Limb (tissue), 2 donors: ENCODE measurements around the gene TCP11L1.
"Not testable (repeated sequence)": the region's sequence is repeated elsewhere in the genome, so short reads cannot be mapped to it uniquely, and the experiment has no call there.

ENCODE experiments used
- DNase-seq, 2 donors: peaks; one replicate each; pipeline ENCODE4 v3.0.0-alpha.2; 2016; ENCODE audit errors: extremely low spot score in 2 of 2

The TCP11L1 gene

GRCh38 chr11:33029218-33029617 lies 10.2 kb upstream of the TCP11L1 start:
- DNase-seq = not testable (repeated sequence)

- DNase-seq = no peak
Measured at GRCh38 chr11:33033493-33033892, 5.9 kb upstream of the TCP11L1 start.

- no peak for DNase-seq
Measured at GRCh38 chr11:33035011-33035410, 4.4 kb upstream of the TCP11L1 start.

DNA sequence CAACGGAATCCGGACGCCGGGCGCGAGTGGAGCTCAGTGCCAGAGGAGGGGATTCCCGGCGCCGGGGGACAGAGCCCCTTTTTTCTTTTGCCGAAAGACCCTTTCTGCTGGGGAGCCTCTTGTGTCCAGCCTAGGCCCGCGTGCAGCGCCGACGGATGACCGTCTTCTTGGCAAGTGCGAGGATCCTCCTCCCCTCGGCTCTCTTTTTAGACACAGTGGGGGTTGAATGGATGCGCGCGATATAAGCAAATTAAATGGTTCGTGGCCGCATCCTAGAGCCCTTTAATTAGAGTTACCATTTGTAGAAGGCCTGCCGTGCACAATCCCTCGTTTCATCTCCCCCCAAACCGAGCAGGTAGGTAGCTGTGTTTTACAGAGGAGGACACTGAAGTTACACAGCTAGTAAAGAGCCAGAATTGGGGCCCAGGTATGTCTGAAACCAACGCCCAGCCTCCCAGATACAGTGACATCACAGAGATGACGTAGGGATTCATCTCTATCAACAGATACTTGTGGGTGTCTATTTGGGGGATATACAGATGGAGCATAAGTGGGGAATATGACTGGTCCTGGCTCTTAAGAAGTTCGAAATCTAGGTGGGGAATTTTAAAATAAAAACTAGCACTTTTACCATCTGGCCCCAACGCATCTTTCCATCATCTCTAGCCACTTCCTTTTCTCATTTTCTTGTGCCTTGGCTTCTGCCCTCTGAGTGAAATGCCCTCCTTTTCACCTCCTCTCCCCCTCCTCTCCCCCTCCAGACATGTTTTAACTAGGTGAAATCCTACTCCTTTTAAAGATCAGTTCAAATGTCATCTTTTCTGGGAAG lies 875 bp downstream of the TCP11L1 start:
- no peak for DNase-seq

- no peak for DNase-seq
Measured at GRCh38 chr11:33040862-33041453, 1.6 kb downstream of the TCP11L1 start.

- no peak for DNase-seq
Measured at GRCh38 chr11:33043221-33043830, 4.0 kb downstream of the TCP11L1 start.

GRCh38 chr11:33044285-33044756 lies 4.9 kb downstream of the TCP11L1 start:
- no peak for DNase-seq

DNA sequence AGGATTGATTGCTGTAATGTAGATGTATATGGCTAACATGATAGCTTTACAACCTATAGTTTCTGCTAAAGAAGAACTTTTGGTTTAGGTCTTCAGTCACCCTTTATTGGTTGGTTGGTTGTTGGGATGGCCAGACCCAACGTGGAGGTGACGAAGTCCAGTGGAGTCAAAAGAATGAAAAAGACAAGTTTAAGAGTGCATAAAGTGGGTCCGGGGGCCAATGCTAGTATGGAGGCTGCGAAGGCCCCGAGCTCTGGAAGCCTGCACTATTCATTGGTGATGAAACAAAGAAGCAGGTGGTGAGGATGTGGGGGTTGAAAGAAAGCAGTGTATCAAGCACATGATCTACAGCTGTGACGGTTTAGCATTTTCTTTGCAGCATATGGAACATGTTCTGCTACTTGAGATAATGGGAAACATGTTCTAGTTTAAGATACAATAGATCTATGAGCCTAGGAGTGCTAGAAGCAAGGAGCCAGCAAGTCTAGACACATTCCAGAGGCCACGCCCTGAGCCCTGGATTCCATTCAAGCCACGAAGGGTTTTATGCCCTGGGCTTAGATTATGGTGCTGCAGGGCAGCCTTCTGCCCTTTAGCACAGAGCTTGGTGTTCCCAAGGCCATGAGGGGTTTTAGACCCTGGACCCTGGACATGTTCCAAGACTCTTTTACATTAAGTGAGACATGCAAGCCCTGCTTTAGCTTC lies 6.3 kb downstream of the TCP11L1 start:
- no peak for DNase-seq

DNA sequence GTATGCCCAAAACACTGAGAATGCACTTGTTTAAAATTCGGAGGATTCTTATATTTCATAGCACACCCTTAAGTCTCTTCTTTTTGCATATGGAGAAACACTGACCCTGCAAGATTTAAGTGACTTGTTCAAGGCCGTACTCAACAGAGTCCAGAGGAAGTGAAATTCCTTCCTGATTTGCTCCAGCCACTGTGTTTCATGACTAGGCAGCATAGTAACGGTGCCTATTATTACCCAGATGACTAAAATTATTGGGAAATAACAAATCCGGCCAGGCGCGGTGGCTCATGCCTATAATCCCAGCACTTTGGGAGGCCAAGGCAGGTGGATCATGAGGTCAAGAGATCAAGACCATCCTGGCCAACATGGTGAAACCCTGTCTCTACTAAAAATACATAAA lies 9.3 kb downstream of the TCP11L1 start:
- not testable (repeated sequence) for DNase-seq

DNA sequence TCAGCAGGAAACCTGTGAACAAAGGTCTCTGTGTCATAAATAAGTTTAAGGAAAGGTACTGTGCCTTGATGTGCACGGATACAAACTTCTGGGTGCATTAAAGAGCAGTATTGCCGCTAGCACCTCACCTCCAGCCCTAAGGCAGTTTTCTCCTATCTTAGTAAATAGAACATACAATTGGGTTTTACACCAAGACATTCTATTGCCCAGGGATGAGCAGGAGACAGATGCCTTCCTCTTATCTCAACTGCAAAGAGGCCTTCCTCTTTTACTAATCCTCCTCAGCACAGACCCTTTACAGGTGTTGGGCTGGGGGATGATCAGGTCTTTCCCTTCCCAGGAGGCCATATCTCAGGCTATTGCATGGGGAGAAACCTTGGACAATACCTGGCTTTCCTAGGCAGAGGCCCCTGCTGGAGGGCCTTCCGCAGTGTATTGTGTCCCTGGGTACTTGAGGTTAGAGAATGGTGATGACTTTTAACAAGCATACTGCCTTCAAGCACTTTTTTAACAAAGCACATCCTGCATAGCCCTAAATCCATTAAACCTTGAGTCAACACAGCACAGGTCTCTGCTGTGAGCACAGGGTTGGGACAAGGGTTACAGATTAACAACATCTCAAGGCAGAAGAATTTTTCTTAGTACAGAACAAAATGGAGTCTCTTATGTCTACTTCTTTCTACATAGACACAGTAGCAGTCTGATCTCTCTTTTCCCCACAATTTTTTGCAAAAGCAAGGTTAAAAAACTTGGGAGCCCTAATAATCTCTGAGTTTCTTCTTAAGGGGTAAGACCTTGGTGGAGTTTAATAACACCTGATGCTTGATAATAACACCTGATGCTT lies 10.4 kb downstream of the TCP11L1 start:
- DNase-seq = not testable (repeated sequence)

- no peak for DNase-seq
Measured at GRCh38 chr11:33052231-33052630, 12.9 kb downstream of the TCP11L1 start.

- DNase-seq = no peak
Measured at GRCh38 chr11:33055375-33055774, 16.0 kb downstream of the TCP11L1 start.

- no peak for DNase-seq
Measured at GRCh38 chr11:33057284-33057683, 17.9 kb downstream of the TCP11L1 start.

GRCh38 chr11:33059331-33060007 lies 20.1 kb downstream of the TCP11L1 start:
- DNase-seq = no peak

DNA sequence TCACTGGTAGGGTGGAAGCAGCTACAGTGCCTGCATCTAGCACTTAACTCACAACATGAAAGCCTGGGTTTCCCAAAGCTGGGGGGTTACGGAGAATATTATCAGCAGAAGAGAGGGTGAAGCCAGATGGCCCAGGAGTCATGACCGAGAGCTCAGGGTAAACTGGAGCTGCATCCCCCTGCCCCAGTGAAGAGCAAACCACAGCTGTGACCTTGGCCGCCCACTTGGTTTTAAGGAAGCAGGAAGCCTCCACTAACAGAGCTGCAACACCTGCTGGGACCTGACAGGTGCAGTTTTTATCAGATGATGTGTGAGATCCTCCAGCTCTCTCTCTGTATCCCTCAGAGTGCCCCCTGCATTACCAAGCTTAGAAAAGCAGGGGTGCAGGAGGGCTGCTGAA lies 20.9 kb downstream of the TCP11L1 start:
- no peak for DNase-seq

DNA sequence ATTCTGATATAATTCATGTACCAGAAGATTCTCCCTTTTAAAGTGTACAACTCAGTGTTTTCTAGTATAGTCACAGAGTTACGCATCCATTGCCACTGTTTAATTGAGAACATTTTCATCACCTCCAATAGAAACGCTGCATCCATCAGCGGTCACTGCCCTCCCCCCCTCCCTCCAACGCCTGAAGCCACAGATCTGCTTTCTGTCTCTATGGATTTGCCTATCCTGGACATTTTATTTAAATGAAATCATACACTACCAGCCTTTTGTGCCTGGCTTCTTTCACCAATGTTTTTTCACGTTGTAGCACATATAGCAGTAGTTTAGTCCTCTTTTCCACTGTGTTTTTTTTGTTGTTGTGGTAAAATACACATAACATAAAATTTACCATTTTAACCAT lies 22.8 kb downstream of the TCP11L1 start:
- DNase-seq = no peak

- no peak for DNase-seq
Measured at GRCh38 chr11:33063326-33063881, 24.0 kb downstream of the TCP11L1 start.

DNA sequence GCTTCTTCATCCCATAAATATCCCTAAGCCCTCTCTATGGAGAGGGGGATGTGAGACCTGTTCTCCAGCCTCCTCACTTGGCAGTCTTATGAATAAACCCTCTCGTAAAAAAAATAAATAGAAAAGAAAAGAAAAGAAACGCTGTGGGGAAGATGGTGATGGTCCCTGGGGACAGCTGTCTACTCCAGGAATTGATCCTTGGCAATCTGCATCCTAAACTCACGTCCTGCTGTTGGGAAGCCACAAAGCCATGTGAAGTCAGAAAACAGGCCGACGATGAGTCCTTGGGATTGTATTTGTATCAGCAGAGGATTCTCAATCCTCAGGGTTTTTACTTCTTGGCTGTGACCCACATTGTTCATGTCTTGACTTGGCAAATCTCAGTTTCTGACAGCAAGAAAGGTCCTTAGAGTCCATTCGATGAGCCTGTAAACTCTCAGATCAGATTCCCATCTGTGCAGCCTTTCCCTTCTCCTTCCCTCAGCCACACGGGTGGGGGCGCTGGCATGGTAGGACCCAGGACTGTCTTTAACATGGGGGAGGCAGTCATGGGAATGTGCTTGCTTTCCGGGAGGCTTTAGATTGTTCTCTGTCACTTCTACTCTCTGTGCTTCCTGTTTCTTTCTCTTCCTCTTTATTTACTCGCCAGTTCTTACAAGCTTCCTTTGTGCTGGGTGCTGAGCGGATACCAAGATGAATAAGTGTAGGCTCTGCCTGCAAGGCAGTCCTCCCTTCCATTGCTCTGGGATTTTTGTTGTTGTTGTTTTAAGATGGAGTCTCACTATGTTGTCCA lies 24.9 kb downstream of the TCP11L1 start:
- no peak for DNase-seq

DNA sequence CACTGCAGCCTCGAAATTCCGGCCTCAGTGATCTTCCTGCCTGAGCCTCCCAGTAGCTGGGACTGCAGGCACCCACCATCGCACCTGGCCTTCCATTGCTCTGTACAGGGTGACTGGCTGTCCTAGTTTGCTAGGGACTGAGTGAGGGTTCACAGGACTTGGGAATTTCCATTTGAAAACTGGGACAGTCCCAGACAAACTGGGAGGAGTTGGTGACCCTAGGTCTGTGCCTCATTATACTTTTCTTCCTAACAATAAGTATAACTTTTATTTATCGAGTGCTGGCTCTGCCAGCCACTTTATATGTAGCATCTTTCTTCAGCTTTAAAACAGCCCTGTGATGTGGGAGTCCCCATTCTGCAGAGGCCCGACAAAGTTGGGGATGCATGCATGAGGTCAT lies 25.5 kb downstream of the TCP11L1 start:
- DNase-seq = no peak
